Esophagus mucosa (tissue), 1 donor: ENCODE measurements around the gene CACNA2D2. TPM values are rescaled to one million over a fixed set of nuclear protein-coding genes. Genes with fewer than 3 reads are reported as not detected.

Experiments
- ATAC-seq: fragments of 200-7000 bp; cut with Tn5 transposase; one replicate; pipeline ENCODE4 v1.9.1; 2020
- total RNA-seq: library from RNA; stranded (reverse); gene quantifications from one replicate; pipeline ENCODE4 v1.2.4, GENCODE V29; 2023
- donor health status: DM: yes; HTN: yes; CAD: no.

CACNA2D2 gene
- total RNA-seq, 1 donor from 2014 or later = 0.08 TPM

- ATAC-seq = no peak
Measured at GRCh38 chr3:50425911-50426310, 77.5 kb downstream of the CACNA2D2 start.

- ATAC-seq = no peak
Measured at GRCh38 chr3:50423543-50423942, 79.9 kb downstream of the CACNA2D2 start.

GRCh38 chr3:50422153-50422552, 81.3 kb downstream of the CACNA2D2 start:
- ATAC-seq = no peak

GRCh38 chr3:50419595-50420370, 83.7 kb downstream of the CACNA2D2 start:
- no peak for ATAC-seq

GRCh38 chr3:50418850-50419249, 84.6 kb downstream of the CACNA2D2 start:
- no peak for ATAC-seq

- ATAC-seq = peak; percentile 7
Measured at GRCh38 chr3:50417637-50418033, 85.8 kb downstream of the CACNA2D2 start.

GRCh38 chr3:50416736-50417636, 86.4 kb downstream of the CACNA2D2 start:
- no peak for ATAC-seq

- ATAC-seq = no peak
Measured at GRCh38 chr3:50415816-50416215, 87.6 kb downstream of the CACNA2D2 start.

GRCh38 chr3:50415061-50415460, 88.4 kb downstream of the CACNA2D2 start:
- ATAC-seq = no peak

GRCh38 chr3:50414616-50415015, 88.8 kb downstream of the CACNA2D2 start:
- ATAC-seq = no peak

- ATAC-seq = no peak
Measured at GRCh38 chr3:50412231-50412754, 91.1 kb downstream of the CACNA2D2 start.

GRCh38 chr3:50411229-50411628, 92.2 kb downstream of the CACNA2D2 start:
- ATAC-seq = no peak

GRCh38 chr3:50410608-50411139, 92.8 kb downstream of the CACNA2D2 start:
- ATAC-seq = no peak

- ATAC-seq = no peak
Measured at GRCh38 chr3:50410185-50410584, 93.2 kb downstream of the CACNA2D2 start.

- no peak for ATAC-seq
Measured at GRCh38 chr3:50408443-50408944, 94.9 kb downstream of the CACNA2D2 start.

GRCh38 chr3:50406487-50406886, 96.9 kb downstream of the CACNA2D2 start:
- no peak for ATAC-seq

GRCh38 chr3:50405249-50405648, 98.2 kb downstream of the CACNA2D2 start:
- ATAC-seq = no peak

GRCh38 chr3:50401978-50402595, 101.3 kb downstream of the CACNA2D2 start:
- no peak for ATAC-seq

- ATAC-seq = peak; percentile 91
Measured at GRCh38 chr3:50396502-50396901, 106.9 kb downstream of the CACNA2D2 start.

GRCh38 chr3:50395070-50395860, 108.2 kb downstream of the CACNA2D2 start:
- ATAC-seq = no peak

- ATAC-seq = no peak
Measured at GRCh38 chr3:50393061-50393460, 110.4 kb downstream of the CACNA2D2 start.
